Measurements from ENCODE around the gene BRD3.

The BRD3 gene

DNA sequence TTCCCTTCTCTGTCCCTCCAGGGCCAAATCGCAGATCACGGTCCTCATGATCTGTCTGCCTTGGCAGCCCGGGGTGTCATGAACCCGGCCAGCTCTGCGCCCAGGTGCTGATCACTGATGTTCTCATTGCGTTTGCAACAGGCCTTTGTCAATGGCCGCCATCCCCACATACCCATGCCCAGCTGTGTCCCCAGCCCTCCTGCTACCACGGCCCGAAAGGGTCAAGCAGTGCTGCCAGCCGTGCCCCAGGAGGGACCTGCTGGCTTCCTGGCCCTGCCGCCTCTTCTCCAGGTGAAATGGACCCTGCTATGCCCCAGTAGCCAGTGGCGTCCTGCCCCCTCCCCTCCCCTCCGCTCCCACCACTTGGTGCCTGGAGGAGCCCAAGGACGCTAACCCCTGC lies 62.9 kb downstream of the BRD3 start:
- DNase-seq (ENCODE audit: low spot score), result no peak
- TF ChIP-seq, protein P1, sequence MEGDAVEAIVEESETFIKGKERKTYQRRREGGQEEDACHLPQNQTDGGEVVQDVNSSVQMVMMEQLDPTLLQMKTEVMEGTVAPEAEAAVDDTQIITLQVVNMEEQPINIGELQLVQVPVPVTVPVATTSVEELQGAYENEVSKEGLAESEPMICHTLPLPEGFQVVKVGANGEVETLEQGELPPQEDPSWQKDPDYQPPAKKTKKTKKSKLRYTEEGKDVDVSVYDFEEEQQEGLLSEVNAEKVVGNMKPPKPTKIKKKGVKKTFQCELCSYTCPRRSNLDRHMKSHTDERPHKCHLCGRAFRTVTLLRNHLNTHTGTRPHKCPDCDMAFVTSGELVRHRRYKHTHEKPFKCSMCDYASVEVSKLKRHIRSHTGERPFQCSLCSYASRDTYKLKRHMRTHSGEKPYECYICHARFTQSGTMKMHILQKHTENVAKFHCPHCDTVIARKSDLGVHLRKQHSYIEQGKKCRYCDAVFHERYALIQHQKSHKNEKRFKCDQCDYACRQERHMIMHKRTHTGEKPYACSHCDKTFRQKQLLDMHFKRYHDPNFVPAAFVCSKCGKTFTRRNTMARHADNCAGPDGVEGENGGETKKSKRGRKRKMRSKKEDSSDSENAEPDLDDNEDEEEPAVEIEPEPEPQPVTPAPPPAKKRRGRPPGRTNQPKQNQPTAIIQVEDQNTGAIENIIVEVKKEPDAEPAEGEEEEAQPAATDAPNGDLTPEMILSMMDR (IDR thresholded peaks at IDR 0.05; ENCODE audit: extremely low read depth, missing control alignments), result no peak

DNA sequence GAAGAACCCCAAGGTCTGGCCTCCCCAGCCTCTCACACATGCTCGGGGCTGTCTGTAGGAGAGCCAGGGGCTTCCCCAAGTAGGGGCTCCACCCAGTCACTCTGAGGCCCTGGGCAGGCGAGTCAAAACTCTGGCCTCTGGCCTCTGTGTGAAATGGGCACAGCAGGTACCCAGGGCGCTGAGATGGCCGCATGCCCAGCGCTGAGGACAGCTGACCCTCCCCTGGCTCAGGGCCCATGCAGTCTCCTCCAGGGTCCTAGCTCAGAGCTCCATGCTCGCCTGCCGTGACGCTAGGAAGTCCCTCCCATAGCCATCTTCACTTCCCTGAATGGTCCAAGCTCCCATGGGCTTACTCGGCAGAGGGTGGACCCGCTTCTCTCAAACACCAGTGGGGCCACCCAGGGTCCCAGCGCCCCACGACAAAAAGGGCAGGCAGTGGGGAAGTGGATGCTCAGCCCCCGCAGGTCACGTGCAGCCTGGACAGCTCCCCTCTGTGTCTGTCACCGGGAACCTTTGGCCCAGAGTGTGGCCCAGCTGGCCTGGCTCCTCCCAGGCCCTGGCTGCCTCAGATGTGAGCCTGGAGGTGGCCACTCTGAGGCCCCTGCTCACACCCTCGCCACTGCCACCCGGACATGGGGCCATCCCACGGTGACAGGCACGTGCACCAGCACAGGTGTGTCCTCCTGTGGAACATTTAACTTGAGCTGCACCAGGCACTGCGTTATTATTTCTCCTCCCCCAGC lies 63.5 kb downstream of the BRD3 start:
- TF ChIP-seq, protein P1 (IDR thresholded peaks at IDR 0.05; ENCODE audit: extremely low read depth, missing control alignments), result no peak
- no peak for DNase-seq (ENCODE audit: low spot score)

DNA sequence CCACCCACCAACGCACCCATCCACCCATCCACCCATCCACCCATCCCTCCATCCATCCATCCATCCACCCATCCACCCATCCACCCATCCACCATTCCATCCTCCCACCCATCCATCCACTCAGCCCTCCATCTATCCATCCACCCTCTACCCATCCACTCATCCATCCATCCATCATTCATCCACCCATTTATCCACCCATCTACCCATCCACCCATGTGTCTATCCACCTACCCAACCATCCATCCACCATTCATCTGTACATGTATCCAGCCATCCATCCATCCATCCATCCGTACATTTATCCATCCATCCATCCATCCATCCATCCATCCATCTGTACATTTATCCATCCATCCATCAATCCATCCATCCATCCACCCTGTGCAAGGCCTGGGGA lies 64.6 kb downstream of the BRD3 start:
- no peak for DNase-seq (ENCODE audit: low spot score)
- TF ChIP-seq, protein P1 (IDR thresholded peaks at IDR 0.05; ENCODE audit: extremely low read depth, missing control alignments), result no peak

DNA sequence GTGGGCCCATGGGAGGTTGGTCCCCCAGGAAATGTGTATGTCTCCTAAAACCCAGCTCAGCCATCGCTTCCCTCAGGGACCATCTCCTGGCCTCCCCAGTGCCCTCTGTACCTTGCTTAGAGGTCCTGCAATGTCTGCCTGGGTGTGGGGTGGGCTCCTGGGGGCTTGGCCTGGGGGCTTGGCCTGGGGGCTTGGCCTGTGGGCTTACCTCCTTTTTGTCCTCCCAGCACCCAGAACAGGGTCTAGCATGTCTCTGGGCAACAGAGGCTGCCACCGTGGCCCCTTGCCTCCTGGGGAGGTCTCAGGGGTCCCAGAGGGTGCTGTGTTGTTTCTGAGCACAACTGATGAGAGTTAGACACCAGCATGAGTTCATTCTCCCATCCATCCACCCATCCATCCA lies 65.0 kb downstream of the BRD3 start:
- TF ChIP-seq, protein P1 (IDR thresholded peaks at IDR 0.05; ENCODE audit: extremely low read depth, missing control alignments), result no peak
- no peak for DNase-seq (ENCODE audit: low spot score)

DNA sequence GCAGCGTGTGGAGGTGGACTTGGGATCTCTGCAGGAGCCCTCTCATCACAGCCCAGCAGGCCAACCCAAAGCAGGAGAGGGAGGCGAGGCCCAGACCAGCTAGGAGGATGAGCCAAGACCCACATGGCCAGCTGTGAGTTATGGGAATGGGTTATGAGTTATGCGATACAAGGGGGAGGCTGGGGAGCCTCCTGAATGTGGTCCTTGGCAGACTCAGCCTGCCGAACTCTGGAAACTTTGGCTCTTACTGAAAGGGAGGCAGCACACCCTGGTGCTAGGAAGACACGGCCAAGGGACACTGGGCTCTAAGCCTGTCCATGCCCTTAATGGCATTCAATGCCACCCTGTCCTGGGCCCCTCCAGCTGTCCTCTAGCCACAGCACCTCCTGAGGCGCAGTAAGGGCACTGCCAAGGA lies 68.0 kb downstream of the BRD3 start:
- no peak for DNase-seq (ENCODE audit: low spot score)
- TF ChIP-seq, protein P1 (IDR thresholded peaks at IDR 0.05; ENCODE audit: extremely low read depth, missing control alignments), result no peak

DNA sequence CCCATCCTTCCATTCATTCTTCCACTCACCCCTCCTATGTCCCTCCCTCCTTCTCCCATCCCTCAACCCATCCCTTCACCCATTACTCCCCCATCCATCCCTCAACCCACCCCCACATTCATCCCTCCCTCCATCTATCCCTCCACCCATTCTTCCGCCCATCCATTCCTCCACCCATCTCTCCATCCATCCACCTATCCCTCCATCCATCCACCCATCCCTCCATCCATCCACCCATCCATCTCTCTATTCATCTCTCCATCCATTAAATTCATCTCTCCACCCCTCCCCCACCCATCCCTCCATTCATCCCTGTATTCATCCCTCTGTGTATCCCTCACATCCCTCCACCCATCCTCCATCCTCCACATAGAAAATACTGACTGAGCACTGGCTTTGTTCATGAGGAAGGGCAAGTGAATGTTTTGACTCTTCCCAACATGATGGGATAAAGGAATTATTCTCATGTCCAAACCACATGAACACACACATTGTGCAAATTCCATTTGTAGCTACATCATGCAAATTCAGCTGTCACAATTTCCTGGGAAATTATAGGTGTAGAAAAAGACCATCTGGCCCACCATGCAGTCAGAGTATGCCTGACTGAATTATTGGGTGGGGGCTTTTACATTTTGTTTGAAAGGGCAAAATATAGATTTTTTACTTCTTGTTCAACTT lies 68.8 kb downstream of the BRD3 start:
- DNase-seq (ENCODE audit: low spot score), result no peak
- TF ChIP-seq, protein P1 (IDR thresholded peaks at IDR 0.05; ENCODE audit: extremely low read depth, missing control alignments), result no peak

DNA sequence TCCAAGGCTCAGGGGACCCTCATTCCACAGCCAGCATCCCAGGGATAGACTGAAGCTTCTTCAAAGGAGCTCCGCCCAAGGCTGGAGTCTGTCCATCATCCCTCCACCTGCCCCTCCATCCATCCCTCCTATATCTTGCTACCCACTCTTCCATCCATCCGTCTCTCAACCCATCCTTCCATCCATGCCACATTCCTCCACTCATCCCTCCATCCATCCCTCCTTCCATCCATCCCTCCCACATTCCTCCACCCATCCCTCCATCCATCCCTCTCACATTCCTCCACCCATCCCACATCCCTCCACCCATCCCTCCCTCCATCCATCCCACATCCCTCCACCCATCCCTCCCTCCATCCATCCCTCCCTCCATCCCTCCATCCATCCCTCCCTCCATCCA lies 70.2 kb downstream of the BRD3 start:
- TF ChIP-seq, protein P1 (IDR thresholded peaks at IDR 0.05; ENCODE audit: extremely low read depth, missing control alignments), result no peak
- DNase-seq (ENCODE audit: low spot score), result no peak

All from GM20000 (cell line).